CD4-positive, alpha-beta T cell treated with Interleukin-6 at 100 ng/mL for 8 hours (primary cell): Measurements from ENCODE around the gene KRTAP3-3.
"Not testable (repeated sequence)": the region's sequence is repeated elsewhere in the genome, so short reads cannot be mapped to it uniquely, and the experiment has no call there.

Source experiments
- DNase-seq: peaks from one replicate; pipeline ENCODE4 v3.0.0-alpha.2; 2020; ENCODE audit warnings: mixed read lengths, low spot score

Gene KRTAP3-3

GRCh38 chr17:40993839-40994238, at the start of gene KRTAP3-3:
Gene KRTAP3-3, minus strand, starts transcription at chr17:40994164. Its CDS starts 67 bp downstream, at chr17:40994097.
- no peak for DNase-seq

- no peak for DNase-seq
These were observed 49.0 kb upstream of the KRTAP3-3 start for GRCh38 chr17:41042953-41043352.

GRCh38 chr17:41040783-41041571, 47.0 kb upstream of the KRTAP3-3 start, which contains the start of gene KRTAP1-1:
Gene KRTAP1-1, minus strand, starts transcription at chr17:41041450. Its CDS starts 53 bp downstream, at chr17:41041397.
- DNase-seq, result not testable (repeated sequence)

GRCh38 chr17:41037853-41038350, 43.9 kb upstream of the KRTAP3-3 start:
- DNase-seq, result no peak

GRCh38 chr17:41034346-41034935, 40.5 kb upstream of the KRTAP3-3 start, which contains the start of gene KRTAP1-3:
Gene KRTAP1-3, minus strand, starts transcription at chr17:41034874. Its CDS starts 53 bp downstream, at chr17:41034821.
- not testable (repeated sequence) for DNase-seq

- DNase-seq, result no peak
These were observed 35.8 kb upstream of the KRTAP3-3 start, which contains the start of gene KRTAP1-4 for GRCh38 chr17:41029633-41030245. Gene KRTAP1-4, minus strand, starts transcription at chr17:41030195. Its CDS starts 117 bp downstream, at chr17:41030078.

- DNase-seq, result no peak
These were observed 32.9 kb upstream of the KRTAP3-3 start, which contains the start of gene KRTAP1-5 for GRCh38 chr17:41026715-41027471. Gene KRTAP1-5, minus strand, starts transcription at chr17:41027208. Its CDS starts 53 bp downstream, at chr17:41027155.

GRCh38 chr17:41024697-41025096, 30.7 kb upstream of the KRTAP3-3 start:
- no peak for DNase-seq

GRCh38 chr17:41020336-41020735, 26.4 kb upstream of the KRTAP3-3 start:
- no peak for DNase-seq

GRCh38 chr17:41019415-41019814, 25.5 kb upstream of the KRTAP3-3 start:
- no peak for DNase-seq

GRCh38 chr17:41018541-41018940, 24.6 kb upstream of the KRTAP3-3 start:
- no peak for DNase-seq

GRCh38 chr17:41016578-41017215, 22.7 kb upstream of the KRTAP3-3 start:
- DNase-seq, result no peak

GRCh38 chr17:41015454-41015853, 21.5 kb upstream of the KRTAP3-3 start:
- no peak for DNase-seq

GRCh38 chr17:41013606-41014005, 19.6 kb upstream of the KRTAP3-3 start:
- DNase-seq, result no peak

- no peak for DNase-seq
These were observed 19.2 kb upstream of the KRTAP3-3 start for GRCh38 chr17:41013181-41013580.

- DNase-seq, result no peak
These were observed 18.6 kb upstream of the KRTAP3-3 start for GRCh38 chr17:41012326-41013120.

GRCh38 chr17:41010441-41010840, 16.5 kb upstream of the KRTAP3-3 start:
- no peak for DNase-seq

- no peak for DNase-seq
These were observed 16.0 kb upstream of the KRTAP3-3 start for GRCh38 chr17:41009936-41010335.

- DNase-seq, result no peak
These were observed 15.4 kb upstream of the KRTAP3-3 start for GRCh38 chr17:41009301-41009760.

GRCh38 chr17:41008811-41009210, 14.8 kb upstream of the KRTAP3-3 start, which contains the start of gene KRTAP3-1:
Gene KRTAP3-1, minus strand, starts transcription at chr17:41009128. Its CDS starts 54 bp downstream, at chr17:41009074.
- no peak for DNase-seq
